Neural progenitor cell (in vitro differentiated cells): ENCODE data around the gene USP34.

Source experiments
- CTCF ChIP-seq: fragments of 200-600 bp; sonication (generic); IDR thresholded peaks from 2 replicates; pipeline ENCODE4 v1.5.1; 2017; ENCODE audit warnings: antibody characterized with exemption, mild to moderate bottlenecking
- EZH2 ChIP-seq: fragments of 200-600 bp; sonication (generic); IDR thresholded peaks from 2 replicates; pipeline ENCODE4 v1.6.1; 2017; ENCODE audit warnings: antibody characterized with exemption, mild to moderate bottlenecking, moderate library complexity

- TF ChIP-seq EZH2, result no peak
- no peak for TF ChIP-seq CTCF
Observed at GRCh38 chr2:61443342-61444041, 27.4 kb downstream of the USP34 start.
